HG02763 (cell line): ENCODE measurements around the gene ARHGAP26.
A peak's percentile ranks its signal among the peaks of the same experiment; 100 is the strongest.
"Not testable (repeated sequence)": the region's sequence is repeated elsewhere in the genome, so short reads cannot be mapped to it uniquely, and the experiment has no call there.

ENCODE experiments used
- ATAC-seq: cut with Tn5 transposase; IDR thresholded peaks from one replicate; pipeline ENCODE4 v1.9.1; 2021; ENCODE audit warnings: mild to moderate bottlenecking, moderate library complexity; ENCODE audit not compliant: unreplicated experiment

ARHGAP26 gene

DNA sequence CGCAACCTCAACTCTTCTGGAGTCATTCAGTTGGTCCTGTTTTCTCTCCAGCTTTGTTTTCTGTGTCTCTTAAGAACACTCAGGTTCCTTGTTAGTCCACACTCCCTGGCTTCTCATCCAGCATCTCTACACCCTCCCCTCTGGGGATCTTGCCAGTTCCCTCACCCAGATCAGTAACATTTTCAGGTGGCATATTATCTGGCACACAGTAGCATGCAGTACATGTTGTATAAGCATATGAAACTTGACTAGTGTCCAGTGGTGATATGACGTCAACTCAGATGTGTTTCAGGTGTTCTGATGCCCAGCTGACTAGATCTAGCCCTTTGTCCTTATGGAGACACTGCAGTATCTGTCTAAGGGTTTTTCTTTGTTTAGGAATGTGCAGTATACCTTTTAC is 184.3 kb downstream of the ARHGAP26 start:
- no peak for ATAC-seq

DNA sequence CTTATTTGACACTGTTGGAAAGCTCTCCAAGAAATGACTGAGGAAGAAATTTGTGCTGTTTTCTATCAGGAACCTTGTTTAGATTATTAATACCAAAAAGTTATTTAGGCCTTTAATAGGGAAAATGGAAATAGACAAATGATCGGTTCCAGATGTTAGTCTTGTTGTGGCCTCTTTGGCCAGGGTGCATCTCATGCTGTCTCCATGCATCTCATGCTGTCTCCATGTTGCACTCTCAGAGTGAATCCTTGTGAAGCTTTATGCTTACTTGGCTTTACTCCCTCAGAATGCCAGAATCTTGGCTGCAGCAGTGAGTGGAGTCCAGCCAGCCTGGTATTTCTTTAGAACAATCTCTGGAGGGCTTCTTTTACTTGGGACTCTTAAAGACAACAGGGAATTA is 185.5 kb downstream of the ARHGAP26 start:
- no peak for ATAC-seq

DNA sequence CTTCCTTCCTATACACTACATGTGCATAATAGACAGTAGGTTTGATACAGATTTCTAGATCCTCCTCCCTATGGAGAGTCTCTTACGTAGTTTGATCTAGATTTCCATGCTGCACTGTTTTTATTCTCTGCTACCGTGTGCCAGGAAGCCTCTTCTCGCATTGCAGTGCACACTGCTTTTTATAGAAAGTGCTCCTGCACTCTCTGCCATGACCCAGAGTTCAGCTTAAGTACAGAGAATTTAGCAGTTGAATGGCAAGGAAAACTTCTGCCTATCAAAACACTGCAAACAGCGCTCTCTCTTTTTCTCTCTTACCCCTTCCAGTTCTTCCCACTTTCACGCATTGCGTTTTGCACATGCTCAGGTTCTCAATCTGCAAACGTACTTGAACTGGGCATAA is 187.4 kb downstream of the ARHGAP26 start:
- ATAC-seq = no peak

DNA sequence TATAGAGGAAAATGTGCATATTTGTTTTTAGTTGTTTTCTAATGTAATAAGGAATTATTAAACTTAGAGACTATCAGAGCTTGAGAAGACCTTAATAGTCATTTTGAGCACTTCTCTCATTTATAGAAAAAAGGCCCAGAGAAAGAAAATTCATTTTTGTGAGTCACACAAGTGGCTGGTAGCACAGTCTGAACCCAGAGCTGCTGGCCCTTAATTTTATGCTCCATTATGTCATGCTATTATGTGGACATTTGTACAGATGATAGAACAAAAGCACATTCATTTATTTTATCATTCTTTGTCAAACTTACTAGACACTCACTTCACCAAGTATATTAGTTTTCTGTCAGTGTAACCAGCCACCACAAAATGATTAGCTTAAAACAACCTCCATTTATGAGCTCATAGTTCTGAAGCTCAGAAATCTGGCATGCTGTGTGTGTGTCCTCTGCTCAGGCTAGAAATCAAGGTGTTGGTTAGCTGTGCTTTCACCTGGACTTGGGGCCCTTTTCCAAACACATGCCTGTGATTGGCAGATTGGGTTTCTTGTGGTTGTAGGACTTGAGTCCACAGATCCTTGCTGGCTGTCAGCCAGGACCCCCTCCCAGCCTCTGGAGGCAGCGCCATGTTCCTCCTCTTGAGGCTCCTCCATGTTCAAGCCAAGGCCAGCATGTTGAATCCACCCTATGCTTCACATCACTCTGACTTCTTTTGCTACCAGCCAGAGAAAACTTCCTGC is 188.9 kb downstream of the ARHGAP26 start:
- no peak for ATAC-seq

DNA sequence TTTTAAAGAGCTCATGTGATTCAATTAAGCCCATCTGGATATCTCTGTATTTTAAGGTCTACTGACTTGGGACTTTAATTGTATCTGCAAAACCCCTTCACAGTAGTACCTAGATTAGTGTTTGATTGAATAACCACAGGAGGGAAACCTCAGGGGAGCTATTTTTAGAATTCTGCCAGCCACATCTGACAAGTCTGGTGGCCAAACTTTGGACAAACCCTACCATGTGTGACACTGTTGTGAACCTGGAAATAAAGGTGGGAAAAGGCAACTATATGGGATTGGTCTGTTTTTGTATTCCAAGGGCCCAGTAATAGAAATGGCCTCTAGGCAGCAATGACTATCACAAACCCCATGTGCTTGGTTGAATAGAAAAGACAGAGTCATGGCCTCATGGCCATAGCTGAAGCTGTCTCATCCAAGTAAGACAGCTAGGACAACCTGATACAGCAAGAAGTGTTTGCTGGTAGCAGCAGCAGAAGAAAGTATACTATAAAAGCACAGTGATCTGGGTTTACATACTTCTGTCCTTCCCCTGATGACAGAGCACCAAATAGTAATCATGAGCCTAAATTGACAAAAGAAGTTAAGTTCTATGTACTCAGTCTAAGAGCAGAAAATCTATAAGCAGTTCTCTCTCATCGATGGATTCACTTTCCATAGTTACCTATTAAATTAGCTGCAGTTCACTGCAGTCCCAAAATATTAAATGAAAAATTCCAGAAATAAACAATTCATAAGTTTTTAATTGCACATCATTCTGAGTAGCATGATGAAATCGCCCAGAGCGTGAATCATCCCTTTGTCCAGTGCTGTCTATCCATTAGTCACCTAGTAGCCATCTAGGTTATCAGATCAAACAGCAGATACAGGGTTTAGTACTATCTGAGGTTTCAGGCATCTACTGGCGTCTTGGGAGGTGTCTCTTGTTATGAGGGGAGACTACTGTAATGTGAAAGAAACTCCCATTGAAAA is 189.8 kb downstream of the ARHGAP26 start:
- no peak for ATAC-seq

DNA sequence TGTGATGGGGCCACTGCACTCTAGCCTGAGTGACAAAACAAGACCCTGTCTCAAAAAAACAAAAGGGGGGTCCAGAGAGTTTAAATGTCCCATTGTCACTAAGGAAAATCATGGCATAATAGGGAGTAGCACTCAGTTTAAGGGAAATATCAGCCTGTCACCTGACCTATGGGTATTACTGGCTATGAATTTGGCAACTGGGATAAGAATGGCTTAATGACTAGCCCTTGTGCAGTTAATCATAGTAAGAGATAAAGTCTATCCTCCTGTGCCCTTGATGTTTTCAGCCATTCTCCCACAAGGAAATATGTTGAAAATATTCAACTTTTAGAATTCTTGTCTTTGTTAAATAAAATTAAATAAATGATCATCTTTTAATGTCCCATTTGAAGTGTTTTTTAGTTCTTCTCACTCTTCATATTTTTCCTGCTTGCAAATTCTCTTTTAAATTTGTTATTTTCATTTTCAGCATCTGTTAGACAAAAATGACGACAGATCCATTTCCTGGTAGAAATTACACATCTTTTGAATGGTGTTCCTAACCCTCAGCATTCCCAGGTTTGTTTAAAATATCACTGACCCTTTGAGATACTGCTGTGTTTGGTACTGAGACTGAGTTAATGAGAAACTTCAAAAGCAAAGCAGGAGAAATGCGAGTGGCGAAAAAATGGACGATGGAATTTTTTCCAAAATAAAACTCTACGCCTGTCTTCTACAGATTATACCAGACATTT is 191.4 kb downstream of the ARHGAP26 start:
- ATAC-seq = no peak

DNA sequence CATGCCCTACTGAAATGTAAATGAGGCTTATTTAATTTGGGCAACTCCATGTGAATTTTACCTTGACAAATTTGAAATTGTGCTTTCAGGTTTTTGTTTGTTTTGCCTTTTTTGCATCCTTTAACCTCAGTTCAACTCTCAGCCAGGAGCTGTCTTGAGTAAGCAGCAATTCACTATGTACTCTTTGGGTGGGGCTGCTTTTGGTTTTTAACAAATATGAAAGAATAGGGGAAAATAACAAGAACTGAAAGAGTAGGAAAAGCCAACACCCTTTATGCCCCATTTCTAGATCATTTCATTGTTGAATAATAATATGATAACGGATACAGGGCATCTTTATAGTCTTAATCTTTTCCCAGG is 192.0 kb downstream of the ARHGAP26 start:
- ATAC-seq = no peak

DNA sequence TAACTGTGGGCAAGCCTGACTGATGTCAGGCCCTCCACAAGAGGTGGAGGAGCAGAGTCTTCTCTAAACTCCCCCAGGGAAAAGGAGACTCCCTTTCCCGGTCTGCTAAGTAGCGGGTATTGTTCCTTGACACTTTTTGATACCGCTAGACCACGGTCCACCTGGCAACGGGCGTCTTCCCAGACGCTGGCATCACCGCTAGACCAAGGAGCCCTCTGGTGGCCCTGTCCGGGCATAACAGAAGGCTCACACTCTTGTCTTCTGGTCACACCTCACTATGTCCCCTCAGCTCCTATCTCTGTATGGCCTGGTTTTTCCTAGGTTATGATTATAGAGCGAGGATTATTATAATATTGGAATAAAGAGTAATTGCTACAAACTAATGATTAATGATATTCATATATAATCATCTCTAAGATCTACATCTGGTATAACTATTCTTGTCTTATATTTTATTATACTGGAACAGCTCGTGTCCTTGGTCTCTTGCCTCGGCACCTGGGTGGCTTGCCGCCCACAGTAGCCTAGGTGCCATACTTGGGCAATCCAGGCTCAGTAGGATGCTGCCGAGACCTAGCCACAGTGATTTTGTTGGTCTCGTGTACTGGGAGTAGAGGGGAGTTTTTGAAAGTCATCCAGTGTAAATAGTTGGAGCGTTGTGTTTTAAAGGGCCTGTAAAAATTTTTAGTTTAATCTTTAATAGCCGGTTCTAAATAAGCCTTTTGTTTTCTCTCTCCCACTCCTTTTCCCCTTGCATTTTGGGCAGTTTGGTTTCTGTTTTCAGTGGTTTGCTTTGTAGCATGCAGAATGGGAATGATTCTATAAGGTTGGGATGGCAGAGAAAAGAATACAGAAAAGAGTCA is 195.3 kb downstream of the ARHGAP26 start:
- not testable (repeated sequence) for ATAC-seq

DNA sequence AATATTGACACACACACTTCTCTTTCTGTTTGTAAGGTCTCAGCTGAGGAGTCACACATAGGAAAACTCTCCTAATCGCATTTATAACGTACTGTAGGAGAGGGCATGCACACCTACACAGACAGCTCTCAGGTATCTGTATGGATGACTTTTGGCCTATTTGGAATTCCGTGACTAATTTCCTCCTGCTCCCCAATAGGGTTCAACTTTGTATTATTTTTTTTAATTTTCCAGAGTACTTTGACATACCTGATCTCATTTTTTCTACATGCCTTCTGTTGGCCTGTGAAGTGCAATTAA is 195.9 kb downstream of the ARHGAP26 start:
- no peak for ATAC-seq

DNA sequence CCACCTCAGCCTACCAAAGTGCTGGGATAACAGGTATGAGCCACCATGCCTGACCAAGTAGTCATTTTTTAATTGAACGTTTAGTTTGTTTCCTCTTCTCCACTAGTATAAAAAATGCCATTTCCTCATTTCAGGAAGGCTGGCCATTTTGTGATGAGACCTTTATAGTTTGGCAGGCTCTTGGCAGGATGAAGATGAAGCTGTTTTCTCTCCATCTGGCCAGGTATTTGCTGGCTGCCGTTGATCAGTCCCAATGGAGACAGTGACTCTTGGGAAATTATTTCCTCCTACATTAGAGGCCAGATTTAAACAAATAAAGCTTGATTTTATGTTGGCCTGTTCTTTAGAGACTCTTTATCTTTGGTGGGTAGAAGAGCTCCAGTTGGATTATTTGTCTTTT is 199.0 kb downstream of the ARHGAP26 start:
- ATAC-seq = no peak

DNA sequence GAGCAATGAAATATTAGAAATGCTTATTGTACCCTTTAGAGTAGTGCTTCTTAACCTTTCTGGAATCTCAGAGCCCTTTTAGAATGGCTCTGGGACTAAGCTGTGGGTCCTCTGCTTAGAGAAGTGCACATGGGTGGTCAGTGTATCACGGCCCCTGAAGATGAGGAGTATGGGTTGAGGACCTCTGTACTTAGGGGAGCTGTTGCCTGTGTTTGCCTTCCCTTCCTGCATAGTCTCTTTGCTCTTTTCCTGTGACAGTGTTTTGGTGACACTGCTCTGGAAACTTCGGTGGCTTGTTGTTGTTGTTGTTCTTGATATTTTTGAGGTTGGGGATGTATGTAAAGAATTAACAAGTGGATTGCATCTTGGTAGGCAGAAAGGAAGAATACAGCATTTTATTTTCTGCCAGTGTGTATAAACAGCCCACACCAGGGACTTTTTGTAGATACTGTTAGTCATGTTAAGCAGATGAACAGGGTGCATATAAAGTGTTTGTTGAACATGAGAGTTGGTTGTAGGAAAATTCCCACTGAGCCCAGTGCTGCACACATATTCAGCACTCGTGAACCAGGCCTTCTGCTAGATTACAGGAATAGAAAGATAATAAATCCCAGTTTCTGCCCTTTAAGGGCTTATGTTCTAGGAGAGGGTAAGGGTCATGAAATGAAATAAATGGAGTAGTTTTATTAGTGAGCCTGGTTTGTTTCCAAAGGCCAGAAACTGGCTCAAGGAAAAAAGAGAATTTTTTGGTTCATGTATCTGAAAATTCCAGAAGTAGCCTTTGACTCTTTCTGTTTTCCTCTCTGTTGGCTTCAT is 199.7 kb downstream of the ARHGAP26 start:
- no peak for ATAC-seq

DNA sequence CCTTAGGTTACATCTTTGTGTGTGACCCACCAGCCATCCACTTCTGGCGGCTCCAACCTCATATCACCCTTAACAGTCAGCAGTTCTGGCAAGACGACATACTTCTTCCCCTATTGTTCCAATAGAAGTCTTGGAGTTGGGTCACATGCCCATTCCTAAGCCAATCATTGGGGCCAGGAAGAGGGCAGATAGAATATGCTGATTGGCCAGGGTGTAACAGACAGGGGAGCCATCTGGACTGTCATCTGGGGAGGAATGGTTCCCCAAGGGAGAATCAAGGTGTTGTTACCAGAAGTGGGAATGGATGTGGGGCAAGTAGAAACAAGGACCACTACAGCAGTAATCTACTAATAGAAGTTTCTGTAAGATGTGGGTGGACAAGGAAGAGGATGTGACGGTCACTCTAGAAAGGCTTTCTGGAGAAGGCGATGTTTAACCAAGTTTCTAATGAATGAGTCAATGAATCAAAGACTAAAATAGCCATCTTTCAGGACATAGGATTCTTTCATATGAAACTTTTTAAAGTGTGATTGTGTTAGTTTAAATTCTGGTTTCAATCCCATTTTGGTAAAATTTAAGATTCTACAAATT is 200.4 kb downstream of the ARHGAP26 start:
- ATAC-seq = no peak

DNA sequence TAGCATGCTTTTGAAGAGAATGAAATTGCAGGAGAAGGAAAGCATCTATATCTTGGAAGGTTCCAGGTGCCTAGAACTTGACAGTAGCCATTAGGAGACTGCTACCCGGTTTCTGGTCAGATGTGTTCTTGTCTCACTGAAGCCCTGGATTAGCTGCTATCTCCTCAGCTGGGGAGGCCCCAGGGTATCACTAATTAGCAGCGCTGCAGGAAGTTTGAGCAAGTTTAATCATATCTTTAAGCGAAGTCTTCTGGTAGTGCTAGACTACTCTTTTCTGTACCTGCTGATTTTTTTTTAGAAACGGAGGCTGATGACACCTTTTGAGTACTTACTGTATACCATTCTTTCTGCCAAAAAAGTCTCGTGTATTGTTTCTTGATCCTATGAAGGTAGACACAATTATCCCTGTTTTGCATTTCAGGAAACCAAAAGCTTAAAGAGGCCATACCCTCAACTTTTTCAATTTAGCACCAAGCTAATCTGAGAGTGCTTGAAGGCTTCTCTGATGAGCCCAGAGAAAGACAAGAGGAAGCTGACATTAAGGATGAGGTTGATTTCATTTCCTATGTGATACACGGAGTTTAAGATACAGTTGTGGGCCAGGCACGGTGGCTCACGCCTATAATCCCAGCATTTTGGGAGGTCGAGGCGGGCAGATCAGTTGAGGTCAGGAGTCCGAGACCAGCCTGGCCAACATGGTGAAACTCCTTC is 201.3 kb downstream of the ARHGAP26 start:
- no peak for ATAC-seq

DNA sequence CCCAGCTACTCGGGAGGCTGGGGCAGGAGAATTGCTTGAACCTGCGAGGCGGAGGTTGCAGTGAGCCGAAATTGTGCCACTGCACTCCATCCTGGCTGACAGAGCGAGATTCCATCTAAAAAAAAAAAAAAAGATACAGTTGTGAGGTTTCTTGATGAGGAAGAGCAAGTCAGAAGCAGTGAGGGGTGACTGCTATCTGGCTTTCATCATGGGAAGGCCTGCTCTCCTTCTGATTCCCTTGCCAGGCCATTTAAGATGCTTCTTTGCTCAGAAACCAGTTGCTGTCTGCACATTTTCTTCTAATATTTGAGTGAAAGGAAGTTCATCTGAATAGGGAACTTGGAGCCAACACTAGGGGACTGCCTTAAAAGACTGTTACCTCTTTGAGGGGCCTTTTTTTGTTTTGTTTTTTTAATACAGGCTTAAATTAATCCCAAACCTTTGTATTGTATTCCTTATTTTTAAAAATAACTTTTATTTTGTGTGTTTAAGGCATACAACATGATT is 201.9 kb downstream of the ARHGAP26 start:
- ATAC-seq = no peak

DNA sequence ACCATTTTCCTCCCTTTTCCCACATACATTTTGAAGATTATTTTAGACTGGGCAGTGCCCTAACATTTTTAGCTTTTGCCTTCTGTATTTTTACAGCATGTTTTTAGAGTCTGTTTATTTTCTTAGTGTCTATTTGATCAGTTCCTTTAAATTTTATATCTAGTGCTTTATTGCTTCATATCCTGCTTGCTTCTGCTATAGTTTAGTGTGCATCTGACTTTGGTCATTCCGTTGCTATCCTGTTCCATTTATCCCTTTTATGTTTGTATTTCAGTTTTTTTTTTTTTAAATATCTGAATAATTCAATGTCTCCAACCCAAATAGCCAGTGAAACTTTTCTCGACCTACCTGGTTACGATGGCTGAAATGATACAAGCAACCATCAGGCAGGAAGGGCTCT is 203.8 kb downstream of the ARHGAP26 start:
- no peak for ATAC-seq

DNA sequence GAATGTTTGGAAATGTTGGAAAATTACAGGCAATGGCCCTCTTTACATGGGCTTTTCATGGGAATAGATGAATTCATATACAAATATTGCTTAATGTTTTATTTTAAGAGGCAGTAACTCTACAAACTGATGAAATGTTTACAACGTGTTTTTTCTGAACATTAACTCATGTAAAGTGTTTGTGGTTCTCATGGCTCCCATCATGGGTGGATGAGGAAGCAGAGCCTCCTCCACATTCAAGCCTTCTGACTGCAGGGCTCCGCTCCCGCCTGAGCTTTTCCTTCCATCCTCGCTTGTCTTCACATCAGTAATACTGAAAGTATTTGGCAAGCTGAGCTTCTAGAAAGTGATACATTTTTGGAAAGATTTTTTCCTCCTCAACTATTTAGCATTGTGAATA is 204.2 kb downstream of the ARHGAP26 start:
- no peak for ATAC-seq

DNA sequence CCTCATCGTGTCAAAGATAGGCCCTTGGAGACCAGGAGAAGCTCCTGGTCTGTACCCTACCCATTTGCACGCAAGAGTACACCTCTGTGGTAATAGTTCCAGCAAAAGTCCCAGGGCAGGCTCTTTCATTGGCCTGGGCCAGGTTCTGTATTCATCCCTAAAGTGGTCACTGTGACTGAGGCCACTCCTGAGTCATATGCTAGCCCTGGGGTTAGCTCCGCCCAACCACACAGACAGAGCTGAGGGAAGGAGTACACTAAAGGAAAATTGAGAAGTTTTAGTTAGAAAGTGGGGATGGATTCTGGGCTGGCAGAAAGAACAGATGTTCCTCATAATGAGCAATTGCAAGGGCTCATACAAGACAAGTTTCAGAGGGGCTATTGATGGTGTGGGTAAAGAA is 206.7 kb downstream of the ARHGAP26 start:
- ATAC-seq = no peak

DNA sequence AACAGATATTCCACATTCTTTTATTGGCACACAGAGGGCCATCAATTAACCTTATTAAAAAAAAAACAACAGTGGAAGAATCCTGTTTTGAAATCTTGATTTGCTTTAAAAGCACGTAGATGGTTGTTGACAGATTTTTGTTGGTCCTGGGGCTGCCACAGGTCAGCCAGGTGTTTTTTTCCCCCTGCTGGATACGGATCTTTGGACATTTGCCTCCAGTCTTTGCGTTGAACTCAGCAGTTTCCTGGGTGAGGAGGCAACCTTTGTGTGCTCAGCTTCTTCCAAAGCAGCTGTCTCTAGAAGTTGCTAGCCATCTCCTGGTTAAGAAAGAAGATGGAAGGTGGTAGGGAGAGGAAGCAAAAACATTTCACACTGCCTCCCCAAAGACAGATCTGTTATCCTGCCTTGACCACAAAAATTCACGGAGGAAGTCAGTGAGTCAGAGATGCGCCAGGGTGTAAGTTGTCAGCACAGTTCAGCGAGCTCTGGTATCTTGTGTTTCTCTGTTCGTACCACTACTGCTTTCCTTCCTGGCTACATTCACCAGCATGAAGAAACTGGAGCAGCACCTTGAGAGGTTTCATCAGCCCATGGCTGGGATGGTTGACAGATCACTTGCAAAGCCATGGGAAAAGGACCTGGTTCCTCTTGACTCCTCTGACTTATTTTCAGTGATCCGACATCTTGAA is 207.3 kb downstream of the ARHGAP26 start:
- peak; percentile 74 for ATAC-seq
